NCI-H1092 (cell line): ENCODE results near the gene RAP1A.
A peak's percentile ranks its signal among the peaks of the same experiment; 100 is the strongest.
"Not testable (repeated sequence)": the region's sequence is repeated elsewhere in the genome, so short reads cannot be mapped to it uniquely, and the experiment has no call there.

Experiments
- DNase-seq: peaks from one replicate; lab custom pipeline; 2025; lab: John Stamatoyannopoulos, UW

RAP1A gene

GRCh38 chr1:111737216-111738132, 117.9 kb downstream of the RAP1A start:
- no peak for DNase-seq

GRCh38 chr1:111738133-111738435, 118.5 kb downstream of the RAP1A start:
- DNase-seq, result no peak

GRCh38 chr1:111738436-111739193, 119.0 kb downstream of the RAP1A start:
- DNase-seq, result peak; percentile 74

- DNase-seq, result peak; percentile 92
Observed at GRCh38 chr1:111739194-111739924, 119.8 kb downstream of the RAP1A start, which contains the start of gene INKA2. TSS of gene INKA2 (minus strand) at chr1:111739395. CDS start at chr1:111739242, 153 bp downstream.

- peak; percentile 50 for DNase-seq
Observed at GRCh38 chr1:111739925-111740765, 120.6 kb downstream of the RAP1A start.

- DNase-seq, result not testable (repeated sequence)
Observed at GRCh38 chr1:111742292-111742691, 122.7 kb downstream of the RAP1A start.

- no peak for DNase-seq
Observed at GRCh38 chr1:111742938-111743549, 123.5 kb downstream of the RAP1A start.

GRCh38 chr1:111743679-111744101, 124.1 kb downstream of the RAP1A start:
- DNase-seq, result no peak

- no peak for DNase-seq
Observed at GRCh38 chr1:111745675-111746613, 126.4 kb downstream of the RAP1A start.

GRCh38 chr1:111746614-111746999, 127.0 kb downstream of the RAP1A start:
- DNase-seq, result no peak

- DNase-seq, result peak; percentile 26
Observed at GRCh38 chr1:111747282-111747734, 127.7 kb downstream of the RAP1A start.

GRCh38 chr1:111747947-111748346, 128.4 kb downstream of the RAP1A start:
- no peak for DNase-seq

- DNase-seq, result no peak
Observed at GRCh38 chr1:111749628-111750027, 130.0 kb downstream of the RAP1A start.

- no peak for DNase-seq
Observed at GRCh38 chr1:111750856-111751255, 131.3 kb downstream of the RAP1A start.

GRCh38 chr1:111751906-111752575, 132.5 kb downstream of the RAP1A start:
- DNase-seq, result no peak

- DNase-seq, result peak; percentile 27
Observed at GRCh38 chr1:111754984-111755330, 135.4 kb downstream of the RAP1A start.

GRCh38 chr1:111755331-111756123, 135.9 kb downstream of the RAP1A start, which contains the start of gene DDX20:
TSS of gene DDX20 (plus strand) at chr1:111755901. CDS start at chr1:111755925, 24 bp downstream.
- peak; percentile 93 for DNase-seq

- DNase-seq, result no peak
Observed at GRCh38 chr1:111756124-111756513, 136.5 kb downstream of the RAP1A start.
